ENCODE results near the gene CSTB. TPM values are rescaled to one million over a fixed set of nuclear protein-coding genes. Genes with fewer than 3 reads are reported as not detected.

CSTB gene
- total and polyA plus RNA-seq, 2 of the 8 experiments (the other 6 are each of a cell fraction or from before 2014, with no cell fraction given): 53.8 to 64.1 TPM

GRCh38 chr21:43764576-43765495 lies 11.3 kb downstream of the CSTB start:
- no peak overlapping the region for H4K91ac ChIP-seq (replicated peaks; ENCODE audit: insufficient read length, low read length)
- no peak overlapping the region for H3K14ac ChIP-seq (ENCODE audit: insufficient read length)
- H3K27me3 ChIP-seq (replicated peaks in 1 of 4; ENCODE audit: control insufficient read depth in 3 of 4, extremely low read depth in 1 of 4, insufficient read depth in 3 of 4, low read length in 3 of 4): no peaks in the 10 kb centered on the region
- CTCF ChIA-PET (ENCODE audit: partially characterized antibody): interaction anchor here (0.8 kb wide), 1 partner anchor 17 kb away, joined by 3 read pairs; no protein-coding TSS in a partner anchor
- H2BK120ac ChIP-seq (replicated peaks; ENCODE audit: low read depth, low read length): no peak overlapping the region
- POLR2A ChIA-PET (ENCODE audit: partially characterized antibody): interaction anchor here (1.1 to 1.2 kb wide), 2 partner anchors 13 to 16 kb away, joined by 3 to 5 read pairs; no protein-coding TSS in a partner anchor
- H4K8ac ChIP-seq (ENCODE audit: extremely low read depth, insufficient read depth, low read length): no peak overlapping the region
- H3K23me2 ChIP-seq (ENCODE audit: low read depth, low read length): no peaks in the 10 kb centered on the region
- H3K4ac ChIP-seq (replicated peaks; ENCODE audit: insufficient read length, low read depth, low read length): no peak overlapping the region
- H2BK20ac ChIP-seq (ENCODE audit: low read length): no peak overlapping the region
- H3K9me3 ChIP-seq (ENCODE audit: insufficient read depth in 2 of 2, low read depth in 1 of 2, low read length in 1 of 2): no peaks in the 10 kb centered on the region
- no peak overlapping the region for H3K18ac ChIP-seq (ENCODE audit: extremely low read depth, low read length)
- no peaks in the 10 kb centered on the region for H3K79me1 ChIP-seq (ENCODE audit: low read depth, low read length)
- no peak for FAIRE-seq
- H3K9ac ChIP-seq (replicated peaks in 1 of 4; ENCODE audit: extremely low read depth in 1 of 4, low read depth in 3 of 4, low read length in 3 of 4): no peak overlapping the region
- H3K4me2 ChIP-seq (ENCODE audit: insufficient read depth in 1 of 2, low read depth in 2 of 2, low read length in 2 of 2): no peak overlapping the region
- no peaks in the 10 kb centered on the region; a peak in 1 of 8 replicates for H3K36me3 ChIP-seq (ENCODE audit: control insufficient read depth in 2 of 4, insufficient read depth in 4 of 4, low read length in 3 of 4)
- no peak overlapping the region for H2BK15ac ChIP-seq (ENCODE audit: low read length)
- no peaks in the 10 kb centered on the region for H3K79me2 ChIP-seq (ENCODE audit: control insufficient read depth in 1 of 2, insufficient read depth in 2 of 2, low read length in 2 of 2)
- no peak overlapping the region for H3K56ac ChIP-seq (replicated peaks; ENCODE audit: insufficient read length, low read depth, low read length)
- no peak overlapping the region for H2AK5ac ChIP-seq (ENCODE audit: low read depth, low read length)
- no peak overlapping the region for H2BK5ac ChIP-seq (ENCODE audit: low read depth, low read length)
- no peak overlapping the region for H3K4me3 ChIP-seq (ENCODE audit: extremely low read depth in 1 of 4, insufficient read depth in 2 of 4, low read depth in 3 of 4, low read length in 4 of 4)
- no peak overlapping the region for H4K5ac ChIP-seq (ENCODE audit: insufficient read length, low read depth, low read length)
- WGBS, 2 experiments (ENCODE audit: extremely low coverage in 1 of 2, insufficient coverage in 1 of 2, insufficient read length in 1 of 2, insufficient replicate concordance in 2 of 2, low coverage in 1 of 2, low lambda C conversion rate in 2 of 2, missing lambda C conversion rate in 1 of 2): 90% methylated on average over 18 of the region's 19 CpGs; no CpG with 5 or more reads in 1 of the 2 experiments
- no peak overlapping the region for H3K23ac ChIP-seq (ENCODE audit: insufficient read length)
- H2BK12ac ChIP-seq (ENCODE audit: low read depth, low read length): no peak overlapping the region
- H2AFZ ChIP-seq (ENCODE audit: low read length): no peak overlapping the region
- no peak overlapping the region for H3K27ac ChIP-seq (ENCODE audit: low read depth, low read length)
- H4K20me1 ChIP-seq (replicated peaks in 1 of 2; ENCODE audit: control insufficient read depth in 1 of 2, insufficient read depth in 2 of 2, low read length in 2 of 2): peaks cover 0 to 6% of the 10 kb centered on the region in 2 experiments
- H3K4me1 ChIP-seq (replicated peaks in 1 of 4; ENCODE audit: control insufficient read depth in 3 of 4, insufficient read depth in 4 of 4, low read length in 3 of 4): peaks cover 0 to 16% (median 9%) of the 10 kb centered on the region in 4 experiments; a peak in 6 of 7 replicates
- no peak for DNase-seq (ENCODE audit: low read depth in 1 of 2, low spot score in 2 of 2)
- TF ChIP-seq ATF2 (IDR thresholded peaks at IDR 0.05; ENCODE audit: low read length) (no peak), GTF2F1 (IDR thresholded peaks at IDR 0.05; ENCODE audit: borderline replicate concordance, low read depth, low read length) (no peak), POU5F1 (IDR thresholded peaks at IDR 0.05; ENCODE audit: low read depth, low read length) (no peak), RFX5 (IDR thresholded peaks at IDR 0.05; ENCODE audit: borderline replicate concordance, low read depth, low read length) (no peak), BRCA1 (IDR thresholded peaks at IDR 0.05; ENCODE audit: low read depth, low read length) (no peak), HDAC6 (IDR thresholded peaks at IDR 0.05; ENCODE audit: low read depth, low read length) (no peak), BACH1 (IDR thresholded peaks at IDR 0.05; ENCODE audit: low read length) (no peak), SAP30 (IDR thresholded peaks at IDR 0.05; ENCODE audit: insufficient read depth, insufficient replicate concordance, low read length) (no peak), TAF7 (optimal IDR thresholded peaks at IDR 0.05; ENCODE audit: borderline replicate concordance, low read depth, low read length) (no peak), ASH2L (IDR thresholded peaks at IDR 0.05; ENCODE audit: low read length) (no peak)
